HL-60 (cell line): ENCODE results near the gene RAPGEF4.

Source experiments
- DNase-seq, 2 experiments: peaks; one replicate each; pipeline ENCODE4 v3.0.0-alpha.2; 2010 to 2020; ENCODE audit warnings: low read depth in 1 of 2, low spot score in 1 of 2
- H3K27ac ChIP-seq: fragments of 250-450 bp; sonication (Bioruptor Pico); replicated peaks from 2 replicates; pipeline ENCODE4 v1.5.1; 2020; ENCODE audit warnings: mild to moderate bottlenecking, moderate library complexity
- H3K27me3 ChIP-seq: fragments of 250-450 bp; sonication (Bioruptor Pico); 2 replicates; pipeline ENCODE4 v1.5.1; 2021; ENCODE audit warnings: mild to moderate bottlenecking, moderate library complexity; ENCODE audit not compliant: insufficient read depth, poor library complexity, severe bottlenecking
- H3K4me3 ChIP-seq: replicated peaks from 2 replicates; pipeline ENCODE4 v1.5.1; 2011; ENCODE audit warnings: mild to moderate bottlenecking, control low read depth, low read length; ENCODE audit not compliant: insufficient read depth
- CTCF ChIP-seq: IDR thresholded peaks from one replicate; pipeline ENCODE4 v1.5.1; 2011; ENCODE audit warnings: low read length, control low read depth, inconsistent platforms; ENCODE audit not compliant: insufficient read depth
- GABPA ChIP-seq: IDR thresholded peaks from 2 replicates; pipeline ENCODE4 v1.6.1; 2012; ENCODE audit warnings: low read depth
- POLR2AphosphoS5 ChIP-seq: IDR thresholded peaks from 2 replicates; pipeline ENCODE4 v1.6.1; 2012; ENCODE audit warnings: low read depth
- REST ChIP-seq: IDR thresholded peaks from 2 replicates; pipeline ENCODE4 v1.6.1; 2012; ENCODE audit warnings: low read depth; ENCODE audit not compliant: insufficient replicate concordance
- SPI1 ChIP-seq: IDR thresholded peaks from 2 replicates; pipeline ENCODE4 v1.6.1; 2012; ENCODE audit warnings: low read depth, mild to moderate bottlenecking, borderline replicate concordance

RAPGEF4 gene

GRCh38 chr2:172925600-172925999 is 190.0 kb downstream of the RAPGEF4 start:
- Histone ChIP-seq H3K4me3 (no peak overlapping the region), H3K27ac (no peak overlapping the region), H3K27me3 (no peaks in the 10 kb centered on the region)
- DNase-seq: no peak
- TF ChIP-seq REST (no peak), POLR2AphosphoS5 (no peak), GABPA (no peak)

GRCh38 chr2:172926785-172927640 is 191.4 kb downstream of the RAPGEF4 start:
- DNase-seq: no peak
- no peaks in the 10 kb centered on the region for H3K27me3 ChIP-seq
- H3K4me3 ChIP-seq: no peak overlapping the region
- TF ChIP-seq POLR2AphosphoS5: no peak
- TF ChIP-seq SPI1: no peak
- no peak for TF ChIP-seq GABPA
- TF ChIP-seq CTCF: no peak
- TF ChIP-seq REST: no peak
- no peak overlapping the region for H3K27ac ChIP-seq

GRCh38 chr2:172927641-172928357 is 192.2 kb downstream of the RAPGEF4 start:
- no peak overlapping the region for H3K4me3 ChIP-seq
- no peak for TF ChIP-seq REST
- TF ChIP-seq CTCF: no peak
- TF ChIP-seq GABPA: no peak
- no peak for TF ChIP-seq POLR2AphosphoS5
- no peak for TF ChIP-seq SPI1
- no peaks in the 10 kb centered on the region for H3K27me3 ChIP-seq
- H3K27ac ChIP-seq: no peak overlapping the region
- DNase-seq: no peak
